ENCODE data around the gene LILRA2.
"Not testable (repeated sequence)": the region's sequence is repeated elsewhere in the genome, so short reads cannot be mapped to it uniquely, and the experiment has no call there.

The LILRA2 gene

GRCh38 chr19:54633401-54633800 is 59.8 kb downstream of the LILRA2 start:
- TF ChIP-seq CTCF (IDR thresholded peaks at IDR 0.05): no peak
- peaks cover 80% of the 10 kb centered on the region for H3K9me3 Mint-ChIP-seq

GRCh38 chr19:54636081-54636480 is 62.5 kb downstream of the LILRA2 start:
- not testable (repeated sequence) for H3K36me3 Mint-ChIP-seq (ENCODE audit: low read depth); DNase-seq; H3K4me1 Mint-ChIP-seq; H3K27ac Mint-ChIP-seq; H3K4me3 Mint-ChIP-seq; H3K27me3 Mint-ChIP-seq (ENCODE audit: low read depth, poor library complexity)
- H3K9me3 Mint-ChIP-seq: peaks cover 81% of the 10 kb centered on the region

More at GRCh38 chr19:54633401-54633800, 59.8 kb downstream of the LILRA2 start:
- DNase-seq: no peak
- Mint-ChIP-seq H3K4me1 (no peaks in the 10 kb centered on the region), H3K36me3 (ENCODE audit: low read depth) (no peaks in the 10 kb centered on the region), H3K27me3 (ENCODE audit: low read depth, poor library complexity) (peaks cover 2% of the 10 kb centered on the region), H3K4me3 (no peak overlapping the region), H3K27ac (no peak overlapping the region)

- peaks cover 78% of the 10 kb centered on the region for H3K9me3 Mint-ChIP-seq
- H3K27me3 Mint-ChIP-seq (ENCODE audit: low read depth, poor library complexity): no peaks in the 10 kb centered on the region
- H3K36me3 Mint-ChIP-seq (ENCODE audit: low read depth): no peaks in the 10 kb centered on the region
- H3K4me1 Mint-ChIP-seq: no peaks in the 10 kb centered on the region
- no peak for TF ChIP-seq CTCF (IDR thresholded peaks at IDR 0.05)
- DNase-seq: no peak
- no peak overlapping the region for H3K4me3 Mint-ChIP-seq
- no peak overlapping the region for H3K27ac Mint-ChIP-seq
Observed at GRCh38 chr19:54638683-54639082, 65.1 kb downstream of the LILRA2 start.

All from nephron progenitor cell (in vitro differentiated cells).